NT2/D1 (cell line): Measurements from ENCODE around the gene FOXP1.

Source experiments
- YY1 ChIP-seq: IDR thresholded peaks from 2 replicates; pipeline ENCODE4 v1.6.1; 2011; ENCODE audit not compliant: insufficient read length, insufficient read depth
- ZNF274 ChIP-seq: IDR thresholded peaks from 2 replicates; pipeline ENCODE4 v1.6.1; 2011; ENCODE audit warnings: mild to moderate bottlenecking, low read depth, low read length

DNA sequence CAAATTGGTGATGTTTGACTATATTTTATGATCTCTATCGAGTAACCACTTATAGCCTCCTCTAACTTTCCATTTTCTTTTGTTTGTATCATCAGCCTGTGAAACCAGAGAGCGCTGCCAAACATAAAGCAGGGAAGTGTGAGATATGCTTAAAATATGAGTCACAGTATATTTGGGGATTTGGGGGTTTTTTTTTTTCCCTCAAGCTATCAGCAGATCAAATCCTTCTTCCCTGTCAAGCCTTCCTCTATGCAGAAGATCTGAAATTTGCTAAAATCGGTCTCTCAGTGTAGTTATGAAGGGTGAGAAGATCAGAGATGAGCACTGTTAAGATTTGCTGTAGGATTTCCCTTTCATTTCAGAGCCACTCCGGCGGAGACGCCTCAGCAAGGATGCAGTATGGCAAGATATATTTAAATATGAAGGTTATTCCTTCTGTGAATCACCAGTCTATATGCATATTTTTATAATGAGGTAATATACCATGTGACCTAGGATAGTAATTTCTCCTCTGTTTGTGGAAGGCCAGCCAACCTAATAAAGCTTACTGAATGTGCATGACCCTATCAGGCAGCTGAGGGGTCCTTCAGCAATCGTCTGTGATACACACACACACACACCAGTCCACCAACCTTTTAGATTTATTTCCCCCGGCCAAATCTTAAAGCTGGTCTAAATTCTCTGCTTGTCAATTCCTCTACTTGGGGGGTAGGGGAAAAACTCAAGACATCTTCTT is 474.1 kb downstream of the FOXP1 start:
- TF ChIP-seq ZNF274 (no peak), YY1 (no peak)
